MM.1S (cell line): ENCODE measurements around the gene NAA11.

Source experiments
- DNase-seq: peaks from one replicate; pipeline ENCODE4 v3.0.0-alpha.2; 2015
- H2AFZ ChIP-seq: fragments of 300-600 bp; sonication (generic); 2 replicates; pipeline ENCODE4 v1.6.0; 2016; ENCODE audit warnings: antibody characterized with exemption, low read length
- H3F3A ChIP-seq: fragments of 300-600 bp; sonication (generic); 2 replicates; pipeline ENCODE4 v1.6.1; 2016; ENCODE audit warnings: mild to moderate bottlenecking, antibody characterized with exemption, low read length, moderate library complexity, mixed read lengths; ENCODE audit not compliant: insufficient read depth
- H3K27ac ChIP-seq: fragments of 300-600 bp; sonication (generic); 2 replicates; pipeline ENCODE4 v1.5.1; 2016; ENCODE audit warnings: mild to moderate bottlenecking, low read length
- H3K27me3 ChIP-seq: fragments of 300-600 bp; sonication (generic); replicated peaks from 2 replicates; pipeline ENCODE4 v1.6.0; 2016; ENCODE audit warnings: low read length; ENCODE audit not compliant: insufficient read depth
- H3K36me3 ChIP-seq: fragments of 300-600 bp; sonication (generic); replicated peaks from 2 replicates; pipeline ENCODE4 v1.6.1; 2016; ENCODE audit warnings: mild to moderate bottlenecking, low read length, mixed read lengths; ENCODE audit not compliant: insufficient read depth
- H3K4me1 ChIP-seq: fragments of 300-600 bp; sonication (generic); 2 replicates; pipeline ENCODE4 v1.6.1; 2016; ENCODE audit warnings: low read length, mixed read lengths
- H3K4me2 ChIP-seq: fragments of 300-600 bp; sonication (generic); 2 replicates; pipeline ENCODE4 v1.6.0; 2016; ENCODE audit warnings: low read depth, low read length
- H3K4me3 ChIP-seq: fragments of 300-600 bp; sonication (generic); 2 replicates; pipeline ENCODE4 v1.5.1; 2016; ENCODE audit warnings: low read length, mixed read lengths
- H3K79me2 ChIP-seq: fragments of 300-600 bp; sonication (generic); 2 replicates; pipeline ENCODE4 v1.6.1; 2016; ENCODE audit warnings: mixed run types, low read length, mixed read lengths
- H3K9ac ChIP-seq: fragments of 300-600 bp; sonication (generic); 2 replicates; pipeline ENCODE4 v1.6.1; 2016; ENCODE audit warnings: low read length, mixed read lengths
- H3K9me2 ChIP-seq: fragments of 300-600 bp; sonication (generic); replicated peaks from 2 replicates; pipeline ENCODE4 v1.6.1; 2016; ENCODE audit warnings: mild to moderate bottlenecking, low read length, mixed read lengths; ENCODE audit not compliant: insufficient read depth
- H3K9me3 ChIP-seq: fragments of 300-600 bp; sonication (generic); replicated peaks from 2 replicates; pipeline ENCODE4 v1.6.1; 2016; ENCODE audit warnings: mild to moderate bottlenecking, low read length, mixed read lengths; ENCODE audit not compliant: insufficient read depth
- H4K20me1 ChIP-seq: fragments of 300-600 bp; sonication (generic); 2 replicates; pipeline ENCODE4 v1.6.1; 2016; ENCODE audit warnings: mild to moderate bottlenecking, low read length, moderate library complexity, mixed read lengths; ENCODE audit not compliant: insufficient read depth
- EZH2 ChIP-seq: fragments of 300-600 bp; sonication (generic); optimal IDR thresholded peaks from 2 replicates; pipeline ENCODE3; 2017; ENCODE audit warnings: low read depth, mild to moderate bottlenecking, antibody characterized with exemption, low read length, mixed read lengths
- EZH2phosphoT487 ChIP-seq: fragments of 300-600 bp; sonication (generic); IDR thresholded peaks from 2 replicates; pipeline ENCODE4 v1.6.1; 2018; ENCODE audit warnings: antibody characterized with exemption, low read length
- TF ChIP-seq, protein P1 (sequence below): fragments of 300-600 bp; sonication (generic); IDR thresholded peaks from 2 replicates; pipeline ENCODE4 v1.5.1; 2016; ENCODE audit warnings: antibody characterized with exemption, low read length, mixed read lengths

The NAA11 gene

DNA sequence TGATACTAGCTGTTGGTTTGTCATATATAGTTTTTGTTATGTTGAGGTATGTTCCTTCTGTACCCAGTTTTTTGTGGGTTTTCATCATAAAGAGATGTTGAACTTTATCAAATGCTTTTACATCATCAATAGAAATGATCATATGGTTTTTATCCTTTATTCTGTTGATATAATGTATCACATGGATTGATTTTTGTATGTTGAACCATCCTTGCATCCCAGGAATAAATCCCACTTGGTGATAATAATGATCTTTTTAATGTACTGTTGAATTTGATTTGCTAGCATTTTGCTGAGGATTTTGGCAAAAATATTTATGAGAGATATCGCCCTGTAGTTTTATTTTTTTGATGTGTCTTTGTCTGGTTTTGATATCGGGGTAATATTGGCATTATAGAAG, 22.5 kb upstream of the NAA11 start:
- Histone ChIP-seq H3F3A (no peaks in the 10 kb centered on the region), H3K4me3 (no peak overlapping the region), H3K79me2 (no peaks in the 10 kb centered on the region), H3K9ac (no peak overlapping the region), H3K27ac (no peak overlapping the region), H3K9me3 (no peaks in the 10 kb centered on the region), H3K9me2 (no peaks in the 10 kb centered on the region), H3K36me3 (no peaks in the 10 kb centered on the region), H2AFZ (no peak overlapping the region), H4K20me1 (no peaks in the 10 kb centered on the region), H3K27me3 (no peaks in the 10 kb centered on the region), H3K4me1 (no peaks in the 10 kb centered on the region), H3K4me2 (no peak overlapping the region)
- TF ChIP-seq EZH2 (no peak), EZH2phosphoT487 (no peak)
- TF ChIP-seq, protein P1, sequence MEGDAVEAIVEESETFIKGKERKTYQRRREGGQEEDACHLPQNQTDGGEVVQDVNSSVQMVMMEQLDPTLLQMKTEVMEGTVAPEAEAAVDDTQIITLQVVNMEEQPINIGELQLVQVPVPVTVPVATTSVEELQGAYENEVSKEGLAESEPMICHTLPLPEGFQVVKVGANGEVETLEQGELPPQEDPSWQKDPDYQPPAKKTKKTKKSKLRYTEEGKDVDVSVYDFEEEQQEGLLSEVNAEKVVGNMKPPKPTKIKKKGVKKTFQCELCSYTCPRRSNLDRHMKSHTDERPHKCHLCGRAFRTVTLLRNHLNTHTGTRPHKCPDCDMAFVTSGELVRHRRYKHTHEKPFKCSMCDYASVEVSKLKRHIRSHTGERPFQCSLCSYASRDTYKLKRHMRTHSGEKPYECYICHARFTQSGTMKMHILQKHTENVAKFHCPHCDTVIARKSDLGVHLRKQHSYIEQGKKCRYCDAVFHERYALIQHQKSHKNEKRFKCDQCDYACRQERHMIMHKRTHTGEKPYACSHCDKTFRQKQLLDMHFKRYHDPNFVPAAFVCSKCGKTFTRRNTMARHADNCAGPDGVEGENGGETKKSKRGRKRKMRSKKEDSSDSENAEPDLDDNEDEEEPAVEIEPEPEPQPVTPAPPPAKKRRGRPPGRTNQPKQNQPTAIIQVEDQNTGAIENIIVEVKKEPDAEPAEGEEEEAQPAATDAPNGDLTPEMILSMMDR: no peak
- no peak for DNase-seq

DNA sequence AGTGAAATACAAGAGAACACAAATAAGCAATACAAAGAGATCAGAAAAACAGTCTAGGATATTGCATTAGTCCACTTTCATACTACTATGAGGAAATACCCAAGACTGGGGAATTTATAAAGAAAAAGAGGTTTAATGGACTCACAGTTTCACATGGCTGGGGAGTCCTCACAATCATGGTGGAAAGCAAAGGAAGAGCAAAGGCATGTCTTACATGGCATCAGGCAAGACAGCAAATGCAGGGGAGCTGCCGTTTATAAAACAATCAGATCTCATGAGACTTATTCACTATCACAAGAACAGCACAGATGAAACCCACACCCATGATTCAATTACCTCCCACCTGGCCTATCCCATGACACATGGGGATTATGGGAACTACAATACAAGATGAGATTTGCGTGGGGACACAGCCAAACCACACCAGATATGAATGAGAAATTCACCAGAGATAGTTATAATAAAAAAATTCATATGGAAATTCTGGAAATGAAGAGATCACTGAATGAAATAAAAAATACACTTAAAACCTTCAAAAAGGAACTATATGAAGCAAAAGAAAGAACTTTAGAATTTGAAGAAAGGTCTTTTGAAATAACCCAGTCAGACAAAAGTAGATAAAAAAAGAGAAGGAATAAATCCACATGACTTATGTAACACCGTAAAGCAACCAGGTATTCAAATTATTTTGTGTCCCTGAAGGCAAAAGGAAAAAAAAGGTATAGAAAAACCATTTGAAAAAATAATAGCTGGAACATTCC, 16.2 kb upstream of the NAA11 start:
- H2AFZ ChIP-seq: no peak overlapping the region
- H3K79me2 ChIP-seq: no peaks in the 10 kb centered on the region
- no peaks in the 10 kb centered on the region for H3F3A ChIP-seq
- H3K9me3 ChIP-seq: no peaks in the 10 kb centered on the region
- no peaks in the 10 kb centered on the region for H3K4me1 ChIP-seq
- no peak for DNase-seq
- no peak overlapping the region for H3K4me2 ChIP-seq
- H3K4me3 ChIP-seq: no peak overlapping the region
- H3K27ac ChIP-seq: no peak overlapping the region
- H3K27me3 ChIP-seq: no peaks in the 10 kb centered on the region
- TF ChIP-seq, protein P1: no peak
- TF ChIP-seq EZH2 (no peak), EZH2phosphoT487 (no peak)
- no peak overlapping the region for H3K9ac ChIP-seq
- no peaks in the 10 kb centered on the region for H4K20me1 ChIP-seq
- H3K36me3 ChIP-seq: no peaks in the 10 kb centered on the region
- H3K9me2 ChIP-seq: no peaks in the 10 kb centered on the region

DNA sequence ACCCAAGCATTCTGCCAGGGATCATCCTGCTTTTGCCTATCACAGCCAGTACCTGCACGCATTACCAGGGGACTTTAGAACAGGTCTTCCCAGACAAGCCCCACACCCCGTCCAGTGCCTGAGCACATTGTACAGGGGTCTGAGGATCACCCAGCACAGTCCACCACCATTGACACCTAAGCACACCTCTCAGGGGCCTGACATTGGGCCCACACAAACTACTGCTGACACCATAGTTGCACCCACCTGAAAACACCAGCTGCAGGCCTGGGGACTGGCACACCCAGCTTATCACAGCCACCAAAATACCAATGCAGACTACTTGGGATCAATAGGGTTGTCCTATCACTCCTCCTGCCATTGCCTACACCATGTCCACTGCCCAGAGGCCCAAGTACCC, 14.7 kb upstream of the NAA11 start:
- Histone ChIP-seq H3K4me3 (no peak overlapping the region), H3K9me2 (no peaks in the 10 kb centered on the region), H3K4me1 (no peaks in the 10 kb centered on the region), H3K27ac (no peak overlapping the region), H3K9ac (no peak overlapping the region), H3K4me2 (no peak overlapping the region), H2AFZ (no peak overlapping the region), H4K20me1 (no peaks in the 10 kb centered on the region), H3K36me3 (no peaks in the 10 kb centered on the region), H3K79me2 (no peaks in the 10 kb centered on the region), H3K9me3 (no peaks in the 10 kb centered on the region), H3K27me3 (no peaks in the 10 kb centered on the region), H3F3A (no peaks in the 10 kb centered on the region)
- DNase-seq: no peak
- no peak for TF ChIP-seq EZH2phosphoT487
- TF ChIP-seq EZH2: no peak
- TF ChIP-seq, protein P1: no peak
